ENCODE results near the gene SVEP1.
"Not testable (repeated sequence)": the region's sequence is repeated elsewhere in the genome, so short reads cannot be mapped to it uniquely, and the experiment has no call there.

SVEP1 gene

DNA sequence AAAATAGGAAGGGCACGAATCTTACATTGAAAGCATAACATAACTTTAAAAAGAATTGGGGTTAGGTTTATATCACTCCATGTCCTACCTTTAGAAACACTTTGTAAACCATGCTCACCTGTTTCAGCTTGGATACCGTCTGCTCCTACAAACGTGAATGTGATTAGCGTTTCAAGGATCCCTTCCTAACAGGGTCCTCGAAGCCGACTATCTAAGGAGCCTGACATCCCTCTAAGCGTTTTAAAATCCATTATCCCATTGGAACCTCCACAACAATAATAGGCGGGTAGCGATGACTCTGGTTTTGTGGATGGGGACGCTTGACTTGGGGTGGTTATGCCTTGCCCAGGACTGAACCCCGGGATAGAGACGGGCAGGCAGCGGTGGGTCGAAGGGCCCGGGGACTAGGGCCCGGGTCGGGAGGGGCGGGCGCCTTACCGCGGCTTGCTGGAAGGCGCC lies 937 bp downstream of the SVEP1 start:
- no peak for DNase-seq

DNA sequence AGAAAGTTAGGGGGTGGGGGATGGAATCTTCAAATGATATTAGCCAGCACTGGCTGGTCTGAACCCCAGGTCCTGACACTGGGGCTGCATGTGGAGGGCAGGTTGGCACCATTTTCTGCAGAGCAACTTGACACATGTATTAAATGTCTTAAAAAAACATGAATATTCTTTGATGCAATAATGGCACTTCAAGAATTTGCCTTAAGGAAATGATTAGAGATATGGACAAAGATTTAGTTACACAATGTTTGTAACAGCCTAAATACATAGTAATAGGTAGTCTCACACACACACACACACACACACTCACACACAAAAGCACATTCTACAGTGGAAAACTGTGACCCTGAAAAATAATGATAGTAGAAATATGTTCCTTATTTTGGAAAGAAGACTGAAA lies 3.6 kb downstream of the SVEP1 start:
- no peak for DNase-seq

DNA sequence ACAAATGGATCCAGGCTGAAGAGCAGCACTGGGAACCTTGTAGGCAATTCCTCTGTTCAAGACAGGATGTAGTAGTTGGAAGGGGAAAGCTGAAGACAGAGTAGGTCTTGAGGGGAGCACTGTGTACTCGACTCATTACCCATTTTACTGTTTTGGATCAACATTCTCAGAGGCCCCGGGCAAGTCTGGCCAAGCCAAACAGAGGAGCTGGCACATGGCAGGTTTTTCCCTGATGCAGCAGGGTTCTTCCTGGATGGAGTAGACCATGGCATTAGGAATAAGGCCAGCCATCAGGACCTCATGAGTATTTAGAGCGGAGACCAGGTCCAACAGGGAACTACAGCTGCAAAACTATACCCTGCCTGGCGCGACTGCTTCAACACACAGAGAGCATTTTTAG lies 4.4 kb downstream of the SVEP1 start:
- no peak for DNase-seq

DNA sequence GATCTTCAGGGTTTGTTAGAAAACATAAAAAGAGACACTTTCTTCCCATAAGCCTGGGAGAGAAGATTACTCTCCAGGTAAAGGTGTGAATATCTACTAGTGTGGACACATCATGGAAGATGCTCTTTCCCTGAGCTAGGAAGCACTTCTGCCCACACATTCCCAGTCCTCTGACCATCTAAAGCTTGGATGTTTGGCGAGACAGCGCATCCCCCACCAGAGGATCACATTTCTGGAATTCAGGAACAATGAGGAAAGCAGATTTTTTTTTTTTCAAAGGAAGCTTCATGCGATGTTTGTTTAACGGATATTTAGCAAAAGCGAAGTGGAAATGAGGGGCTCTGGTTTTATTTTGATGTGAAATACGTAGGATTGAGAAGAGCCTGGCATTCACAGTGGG lies 6.2 kb downstream of the SVEP1 start:
- DNase-seq = no peak

DNA sequence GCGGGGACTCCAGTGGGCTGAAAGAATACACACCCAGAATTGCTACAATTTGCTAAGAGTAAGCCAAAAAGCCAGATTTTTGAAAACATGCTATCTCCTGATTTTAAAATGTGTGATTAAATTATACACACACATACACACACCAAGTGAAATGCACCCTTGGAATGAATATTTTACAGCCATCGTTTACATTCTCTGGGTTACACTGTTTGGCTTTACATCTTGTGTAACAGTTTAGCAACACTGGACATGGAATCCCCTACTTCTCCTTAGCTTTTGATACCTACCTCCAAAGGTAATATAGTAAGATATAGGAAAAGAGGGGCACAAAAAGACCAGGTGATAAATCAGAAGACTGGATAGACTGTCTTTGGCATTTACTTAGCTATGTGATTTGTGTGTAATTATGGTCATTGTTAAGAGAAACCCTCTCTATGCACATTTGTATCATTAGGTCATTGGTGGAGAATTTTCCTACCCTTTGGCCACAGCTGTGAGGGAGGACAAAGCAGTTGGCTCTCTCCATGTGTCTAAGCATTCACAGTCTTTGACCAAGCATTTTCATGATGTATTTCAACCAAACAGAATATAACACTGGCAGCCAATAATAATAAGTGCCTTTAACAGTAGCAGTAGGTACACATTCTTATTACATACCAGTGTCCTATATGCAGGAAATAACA lies 7.6 kb downstream of the SVEP1 start:
- DNase-seq = no peak

DNA sequence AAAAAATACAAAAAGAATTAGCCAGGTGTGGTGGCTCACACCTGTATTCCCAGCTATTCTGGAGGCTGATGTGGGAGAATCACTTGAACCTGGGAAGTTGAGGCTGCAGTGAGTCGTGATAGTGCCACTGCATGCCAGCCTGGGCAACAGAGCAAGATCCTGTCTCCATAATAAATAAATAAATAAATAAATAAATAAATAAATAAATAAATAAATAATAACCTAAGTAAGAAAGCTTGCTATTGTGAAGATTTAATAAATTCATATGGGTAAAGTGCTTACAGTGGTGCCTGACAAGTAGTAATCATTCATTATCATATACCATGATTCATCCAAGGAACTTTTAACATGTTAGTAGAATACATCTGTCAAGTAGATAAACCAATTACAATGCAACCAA lies 13.4 kb downstream of the SVEP1 start:
- DNase-seq = no peak

DNA sequence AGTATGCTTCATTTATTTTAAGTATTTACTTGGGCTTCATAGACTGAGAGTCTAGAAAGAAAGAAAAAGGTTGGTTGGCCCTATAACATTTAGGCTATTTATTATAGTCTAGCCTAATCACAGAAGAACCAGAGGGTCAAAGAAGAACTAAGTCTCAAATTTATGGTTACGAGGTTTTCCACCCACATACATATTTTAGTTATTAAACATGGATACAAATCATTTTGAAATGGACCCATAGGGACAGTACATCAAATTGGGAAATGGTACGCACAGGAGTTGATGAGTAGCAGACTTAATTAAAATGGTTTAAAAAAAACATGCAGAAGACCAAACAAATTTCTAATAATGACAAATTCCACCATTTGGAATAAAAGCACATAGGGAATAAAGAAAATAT lies 17.7 kb downstream of the SVEP1 start:
- DNase-seq = no peak

DNA sequence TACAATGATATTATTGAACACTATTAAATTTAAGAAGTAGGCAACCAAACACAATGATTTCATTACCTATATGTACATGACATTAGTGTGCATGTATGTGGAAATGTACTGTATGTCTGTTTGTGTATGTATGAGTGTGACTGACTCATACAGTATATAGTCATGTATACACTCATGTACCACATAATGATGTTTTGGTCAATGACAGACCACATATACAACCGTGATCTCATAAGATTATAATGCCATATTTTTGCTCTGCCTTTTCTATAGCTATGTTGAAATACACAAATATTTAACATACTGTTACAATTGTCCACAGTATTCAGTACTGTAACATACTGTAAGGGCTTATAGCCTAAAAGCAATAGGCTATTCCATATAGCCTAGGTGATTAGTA lies 19.7 kb downstream of the SVEP1 start:
- DNase-seq = no peak

DNA sequence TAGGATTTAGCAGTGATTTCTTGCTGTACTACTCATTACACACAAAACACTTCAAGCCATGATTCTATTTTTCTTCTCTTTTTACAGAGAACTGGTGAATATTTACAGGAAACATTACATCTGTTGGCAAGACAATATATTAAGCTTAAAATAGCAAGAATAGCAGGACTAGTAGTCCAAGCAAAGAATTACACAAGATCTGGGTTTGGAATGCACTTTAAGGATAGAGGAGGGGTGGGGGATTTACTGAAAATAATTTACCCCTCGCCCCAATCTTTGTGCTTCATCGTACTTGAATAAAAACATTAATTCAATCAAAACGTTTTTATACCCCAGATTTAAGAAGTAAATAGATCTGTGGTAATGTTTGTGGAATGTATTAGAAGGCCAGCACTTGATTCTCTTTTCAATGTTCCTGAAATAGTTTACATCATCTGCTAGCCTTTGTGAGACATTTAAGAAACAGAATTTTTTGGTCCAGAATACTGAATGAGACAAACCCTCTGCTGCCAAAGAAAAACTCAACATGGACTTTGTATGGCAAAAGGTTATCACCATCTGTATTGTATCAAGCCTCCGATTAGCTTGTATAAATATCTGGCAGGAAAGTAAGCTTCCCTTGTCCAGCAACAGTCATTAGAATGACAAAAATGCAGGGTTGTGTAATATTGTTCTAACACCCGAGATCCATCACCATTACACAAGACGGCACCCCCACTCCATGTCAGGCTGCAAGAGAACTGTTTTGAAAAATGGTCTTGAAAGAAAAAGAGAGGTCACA lies 23.8 kb downstream of the SVEP1 start:
- no peak for DNase-seq

DNA sequence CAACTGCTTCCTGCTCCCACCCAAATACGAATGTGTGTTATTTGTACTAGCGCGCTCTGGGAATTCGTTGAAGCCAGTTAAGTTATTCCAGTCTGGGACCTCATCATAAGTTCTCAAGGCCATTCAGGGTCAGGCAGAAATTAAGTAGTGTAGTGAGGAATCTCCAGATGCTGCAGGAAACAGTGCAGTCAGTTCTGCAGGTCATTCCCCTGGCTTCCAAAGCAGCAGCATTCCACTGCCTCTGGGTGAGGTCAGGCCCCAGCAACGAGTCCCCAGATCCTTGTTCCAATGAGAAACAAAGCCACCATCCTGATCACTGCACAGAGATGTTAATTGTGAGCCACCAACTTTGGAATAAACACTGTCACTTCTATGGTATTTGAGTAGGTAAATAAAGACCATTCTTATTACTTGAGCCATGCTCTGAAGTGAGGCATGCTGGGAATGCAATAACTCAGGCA lies 33.1 kb downstream of the SVEP1 start:
- DNase-seq = no peak

DNA sequence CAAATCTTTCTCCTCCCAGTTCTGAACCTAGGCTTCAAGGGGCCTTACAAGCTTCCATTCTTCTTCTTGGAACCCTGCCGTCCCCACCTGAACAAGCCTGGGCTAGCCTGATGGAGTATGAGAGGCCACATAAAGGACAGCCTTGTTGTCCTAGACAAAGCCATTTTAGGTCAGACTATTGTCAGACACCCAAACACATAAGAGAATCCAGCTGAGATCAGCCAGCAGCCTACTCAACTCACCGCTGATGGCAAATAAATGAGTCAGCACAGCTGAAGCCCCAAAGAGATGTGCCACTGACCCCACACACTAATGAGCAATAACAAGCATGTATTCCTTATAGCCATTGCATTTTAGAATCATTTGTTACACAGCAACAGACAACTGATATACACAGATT lies 33.8 kb downstream of the SVEP1 start:
- peak; percentile 4 for DNase-seq

DNA sequence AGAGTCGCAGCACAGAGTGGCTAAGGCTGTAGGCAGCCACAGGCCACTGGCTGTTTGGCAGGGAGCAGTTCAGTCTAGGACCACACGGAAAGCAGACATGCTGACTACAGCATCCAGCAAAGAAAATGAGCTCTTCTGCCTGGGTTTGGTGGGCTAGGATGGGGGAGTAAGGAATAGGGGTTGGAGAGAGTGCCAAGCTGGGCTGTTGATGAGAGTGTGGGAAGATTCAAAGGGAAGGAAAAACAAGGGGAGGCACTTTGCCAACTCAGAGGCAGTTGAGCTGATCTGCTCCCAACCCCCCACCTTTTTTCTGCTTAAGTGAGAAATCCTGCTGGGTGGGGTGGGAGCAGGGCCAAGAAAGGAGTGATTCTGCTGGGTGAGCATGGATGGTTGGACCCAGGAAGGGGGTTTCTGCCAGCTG lies 35.9 kb downstream of the SVEP1 start:
- DNase-seq = no peak

DNA sequence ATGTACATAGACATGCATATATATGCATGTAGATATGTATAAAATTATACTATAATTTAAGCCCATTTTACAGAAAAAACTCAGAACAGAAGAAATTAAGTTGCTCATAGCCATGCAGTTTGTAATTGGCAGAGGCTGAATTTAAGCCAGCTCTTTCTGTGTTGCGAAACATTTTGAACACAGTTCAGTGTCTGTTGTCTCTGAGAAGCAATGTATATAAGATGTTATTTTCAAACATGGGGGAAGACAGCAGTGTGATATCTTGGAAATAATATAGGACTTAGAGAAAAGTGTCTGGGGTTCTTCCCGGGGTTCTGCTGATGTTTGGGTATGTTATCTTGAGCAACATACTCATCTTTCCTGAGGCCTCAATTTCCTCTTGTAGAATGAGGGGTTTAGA lies 37.6 kb downstream of the SVEP1 start:
- no peak for DNase-seq

DNA sequence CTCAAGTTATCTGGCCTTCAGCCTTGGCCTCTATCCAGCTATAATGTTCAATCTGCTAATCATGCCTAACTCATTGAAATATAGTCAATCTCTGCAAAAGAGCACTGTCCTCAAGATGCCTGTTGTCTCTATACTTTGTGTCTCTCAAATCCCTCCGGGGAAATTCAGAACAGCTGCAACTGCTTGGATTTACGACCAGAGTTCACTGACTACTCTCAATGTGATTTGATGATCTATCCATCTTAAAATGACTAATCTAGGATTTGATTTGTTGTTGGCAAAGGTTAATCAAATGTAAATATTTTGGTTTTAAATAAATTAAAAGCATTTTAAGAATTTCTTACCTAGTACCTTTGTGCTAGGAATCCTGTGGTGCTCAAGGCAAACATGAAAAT lies 40.9 kb downstream of the SVEP1 start:
- DNase-seq = no peak

DNA sequence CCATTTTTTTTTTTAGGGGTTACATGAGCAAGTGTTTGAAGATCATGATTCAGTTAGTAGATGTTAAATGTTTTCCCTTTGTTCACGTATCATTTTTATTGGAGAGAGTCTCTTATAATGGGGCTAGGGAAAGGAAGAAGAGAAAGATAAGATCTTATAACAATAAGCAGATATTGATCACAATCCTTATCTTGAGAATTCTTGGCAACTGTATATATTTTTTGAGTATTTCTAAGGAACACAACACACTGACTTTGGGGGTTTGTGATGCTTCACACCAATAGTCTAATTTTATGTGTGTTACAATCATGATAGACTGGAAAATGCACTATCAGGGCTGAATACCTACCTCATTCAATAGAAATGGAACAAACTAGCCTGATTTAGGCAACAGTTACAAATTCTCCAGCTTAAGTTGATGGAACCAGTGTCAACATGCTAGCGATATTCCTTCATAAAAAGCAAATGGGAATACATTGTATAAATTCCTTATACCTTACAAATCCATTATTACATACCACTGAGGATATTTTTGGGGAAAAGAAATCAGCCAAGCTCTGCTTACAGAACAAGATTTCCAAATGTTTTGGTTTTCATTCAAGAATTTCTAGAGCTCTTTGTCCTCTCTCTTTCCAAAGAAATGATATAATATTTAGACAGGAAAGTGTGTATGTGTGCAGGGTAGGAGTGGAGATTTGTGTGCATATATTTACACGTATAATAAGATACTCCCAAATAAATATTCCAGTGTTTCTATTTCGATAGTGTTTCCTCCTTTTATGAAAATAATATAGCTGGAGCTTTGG lies 41.5 kb downstream of the SVEP1 start:
- DNase-seq = no peak

DNA sequence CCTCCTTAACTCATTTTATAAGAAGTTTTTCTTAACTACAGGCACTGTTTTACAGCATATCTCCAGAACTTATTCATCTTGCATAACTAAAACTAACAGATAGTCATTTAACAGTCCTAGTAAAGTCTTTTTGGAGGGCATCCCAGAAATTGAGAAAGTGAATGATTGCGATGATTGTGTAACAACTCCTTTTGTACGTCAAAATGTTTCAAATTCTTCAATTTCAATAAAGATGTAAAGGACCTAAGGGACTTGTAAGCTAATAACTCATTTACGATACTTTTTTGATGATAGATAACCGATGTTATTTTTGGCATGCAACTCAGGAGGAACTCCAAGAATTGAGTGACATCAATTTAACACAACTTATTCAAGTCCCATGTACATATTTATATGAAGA lies 42.7 kb downstream of the SVEP1 start:
- DNase-seq = no peak

DNA sequence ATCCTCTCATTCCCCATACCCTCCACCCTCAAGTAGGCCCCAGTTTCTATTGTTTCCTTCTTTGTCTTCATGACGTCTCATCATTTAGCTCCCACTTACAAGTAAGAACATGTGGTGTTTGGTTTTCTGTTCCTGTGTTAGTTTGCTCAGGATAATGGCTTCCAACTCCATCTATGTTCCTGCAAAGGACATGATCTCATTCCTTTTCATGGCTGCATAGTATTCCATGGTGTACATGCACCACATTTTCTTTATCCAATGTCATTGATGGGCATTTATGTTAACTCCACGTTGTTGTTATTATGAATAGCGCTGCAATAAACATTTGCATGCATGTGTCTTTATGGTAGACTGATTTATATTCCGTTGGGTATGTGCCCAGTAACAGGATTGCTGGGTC lies 45.4 kb downstream of the SVEP1 start:
- not testable (repeated sequence) for DNase-seq

DNA sequence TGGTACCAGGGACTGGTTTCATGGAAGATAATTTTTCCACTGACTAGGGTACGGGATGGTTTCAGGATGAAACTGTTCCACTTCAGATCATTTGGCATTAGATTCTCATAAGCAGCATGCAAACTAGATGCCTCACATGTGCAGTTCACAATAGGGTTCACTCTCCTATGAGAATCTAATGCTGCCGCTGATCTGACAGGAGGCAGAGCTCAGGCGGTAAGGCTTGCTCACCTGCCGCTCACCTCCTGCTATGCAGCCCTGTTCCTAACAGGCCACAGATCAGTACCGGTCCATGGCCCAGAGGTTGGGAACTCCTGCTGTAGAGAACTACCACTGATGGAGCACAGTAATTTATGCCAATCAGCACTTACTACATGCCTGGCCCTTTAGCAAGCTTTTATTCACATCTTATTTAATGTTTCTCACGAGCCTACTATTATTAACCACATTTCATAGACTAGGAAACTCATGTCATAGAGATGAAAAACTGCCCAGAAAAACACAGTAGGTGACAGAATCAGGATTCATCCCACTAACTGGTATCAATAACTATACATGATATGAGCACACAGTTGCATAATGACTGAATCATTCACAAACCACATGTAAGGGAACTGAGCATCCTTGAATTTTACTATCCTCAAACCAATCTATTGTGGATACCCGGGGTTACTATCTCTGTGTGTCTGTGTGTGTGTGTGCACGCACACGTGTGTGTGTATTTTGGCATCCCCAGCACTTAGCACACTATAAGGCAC lies 46.5 kb downstream of the SVEP1 start:
- DNase-seq = no peak

DNA sequence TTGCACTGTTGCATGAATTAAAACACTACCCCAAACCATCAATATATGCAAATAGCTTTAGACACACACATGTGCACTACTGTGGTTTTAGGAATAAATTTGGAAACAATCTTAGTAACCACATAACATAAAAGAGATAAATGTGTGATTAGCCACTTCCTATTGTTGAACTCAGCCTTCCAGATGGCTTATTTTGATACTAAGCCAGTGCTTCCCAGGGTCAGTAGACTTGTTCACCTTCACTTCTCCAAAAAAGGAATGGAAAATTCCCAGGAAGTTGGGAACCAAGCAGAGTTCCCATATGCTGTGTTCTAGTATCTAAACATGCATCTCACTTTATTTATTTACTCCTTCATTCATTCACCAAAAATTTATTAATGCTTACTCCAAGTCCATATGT lies 47.8 kb downstream of the SVEP1 start:
- DNase-seq = no peak

DNA sequence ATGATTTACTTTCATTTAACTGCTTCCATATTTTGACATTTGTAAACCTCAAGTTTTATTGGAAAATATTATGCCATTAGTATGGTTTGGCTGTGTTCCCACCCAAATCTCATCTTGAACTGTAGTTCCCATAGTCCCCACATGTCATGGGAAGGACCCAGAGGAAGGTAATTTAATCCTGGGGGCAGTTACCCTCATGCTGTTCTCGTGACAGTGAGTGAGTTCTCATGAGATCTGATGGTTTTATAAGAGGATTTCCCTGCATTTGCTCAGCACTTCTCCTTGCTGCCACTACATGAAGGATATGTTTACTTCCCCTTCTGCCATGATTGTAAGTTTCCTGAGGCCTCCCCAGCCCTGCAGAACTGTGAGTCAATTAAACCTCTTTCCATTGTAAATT lies 48.3 kb downstream of the SVEP1 start:
- not testable (repeated sequence) for DNase-seq

DNA sequence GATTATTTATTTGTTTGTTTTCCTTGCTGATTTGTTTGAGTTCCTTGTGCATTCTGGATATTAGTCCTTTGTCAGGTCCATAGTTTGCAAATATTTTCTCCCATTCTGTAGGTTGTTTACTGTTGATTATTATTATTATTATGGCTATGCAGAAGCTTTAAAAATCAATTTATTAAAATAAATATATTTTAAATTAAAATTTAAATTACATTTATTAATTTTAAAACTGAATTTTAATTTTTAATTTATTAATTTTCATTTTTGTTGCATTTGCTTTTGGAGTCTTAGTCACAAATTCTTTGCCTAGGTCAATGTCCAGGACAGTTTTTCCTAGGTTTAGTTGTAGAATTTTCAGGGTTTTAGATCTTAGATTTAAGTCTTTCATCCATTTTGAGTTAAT lies 50.9 kb downstream of the SVEP1 start:
- DNase-seq = no peak

DNA sequence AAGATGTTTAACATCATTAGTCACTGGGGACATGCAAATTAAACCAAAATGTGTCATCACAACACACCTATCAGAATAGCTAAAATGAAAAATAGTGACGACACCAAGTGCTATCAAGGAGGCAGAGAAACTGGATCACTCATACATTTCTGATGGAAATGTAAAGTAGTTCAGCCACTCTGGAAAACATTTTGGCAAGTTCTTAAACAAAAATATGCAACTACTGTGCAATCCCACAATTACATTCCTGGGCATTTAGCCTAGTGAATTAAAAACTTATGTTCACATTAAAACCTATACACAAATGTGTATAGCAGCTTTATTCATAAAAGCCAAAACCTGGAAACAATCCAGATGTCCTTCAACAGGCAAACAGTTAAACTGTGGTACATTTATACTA lies 53.1 kb downstream of the SVEP1 start:
- DNase-seq = no peak

DNA sequence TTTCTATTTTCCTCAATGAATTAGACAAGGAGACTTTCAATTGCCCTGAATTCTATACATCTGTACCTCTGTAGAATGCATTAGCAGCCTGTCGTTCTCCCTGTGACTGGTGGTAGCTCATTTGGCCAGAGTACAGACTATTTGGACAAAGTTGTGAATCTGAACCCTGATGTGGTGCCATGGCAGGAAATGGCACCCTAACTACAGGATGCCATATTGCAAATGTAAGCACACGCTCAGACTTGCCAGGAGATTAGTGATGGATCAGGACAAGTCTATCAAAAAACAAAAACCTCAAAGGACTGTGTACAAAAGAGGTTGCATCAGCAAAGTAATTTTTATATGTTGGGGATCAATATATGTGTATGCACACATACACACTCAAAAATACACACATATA lies 58.3 kb downstream of the SVEP1 start:
- no peak for DNase-seq

Measured in SHP77 treated with DMSO at 0.1 percent for 48 hours (cell line).